ENCODE results near the gene SIN3B. TPM values are rescaled to one million over a fixed set of nuclear protein-coding genes. Genes with fewer than 3 reads are reported as not detected.
A peak's percentile ranks its signal among the peaks of the same experiment; 100 is the strongest.

Gene SIN3B
- total and polyA plus RNA-seq, 9 of the 15 experiments (the other 6 are each of a cell fraction or from before 2014, with no cell fraction given), result 0.51 to 34.2 (median 14.3) TPM

- peak overlapping the region in 1 of 2 experiments; percentile 88; a peak in 2 of 4 replicates for H3K9ac ChIP-seq (ENCODE audit: insufficient read depth in 1 of 2, low read depth in 2 of 2, low read length in 2 of 2)
- H3K36me3 ChIP-seq (ENCODE audit: control insufficient read depth, insufficient read depth, low read length), result peaks cover 26% of the 10 kb centered on the region; the same call in 2 of the 3 replicates
- peaks cover 44% of the 10 kb centered on the region for H3K79me2 ChIP-seq (ENCODE audit: control insufficient read depth, insufficient read depth, low read length)
- ATAC-seq, result no peak
- H3K4me3 ChIP-seq, result no peak overlapping the region
- ChIA-PET POLR2A (interaction anchor here (0.6 to 1.6 kb wide), 4 partner anchors 8 to 175 kb away, joined by 3 to 5 read pairs (median 4); no protein-coding TSS in a partner anchor), CTCF (ENCODE audit: low intra/inter-chr PET ratio) (no interaction called here)
- intact Hi-C loops (cut with micrococcal nuclease), result no loop called here
- DNase-seq (ENCODE audit: extremely low read depth in 1 of 4, low spot score in 3 of 4), result peak in 1 of 4 experiments; percentile 9
- no TSS peak for BruUV-seq (replicated peaks)
- H3K4me1 ChIP-seq (replicated peaks in 1 of 2; ENCODE audit: control insufficient read depth in 2 of 2, insufficient read depth in 2 of 2, low read length in 2 of 2), result peaks cover 35 to 87% of the 10 kb centered on the region in 2 experiments
- no peaks in the 10 kb centered on the region for H3K9me3 ChIP-seq (replicated peaks; ENCODE audit: control insufficient read depth, insufficient read depth, low read depth, low read length)
- 60% methylated on average over 13 of the region's 14 CpGs for WGBS (ENCODE audit: insufficient coverage, low coverage, missing lambda C conversion rate)
- no peaks in the 10 kb centered on the region for H3K27me3 ChIP-seq (ENCODE audit: control insufficient read depth in 2 of 2, insufficient read depth in 2 of 2, low read length in 2 of 2)
- no peak overlapping the region for H3K4me2 ChIP-seq (ENCODE audit: insufficient read depth, low read length)
- H3K9me1 ChIP-seq (ENCODE audit: control insufficient read depth, insufficient read depth, low read length), result no peaks in the 10 kb centered on the region
- no peak overlapping the region; the same call in 2 of the 3 replicates for H3K27ac ChIP-seq (ENCODE audit: extremely low read depth, low read depth, low read length)
- H4K20me1 ChIP-seq (replicated peaks; ENCODE audit: control insufficient read depth, insufficient read depth, low read length), result no peaks in the 10 kb centered on the region
- in situ Hi-C loops (cut with MboI), result no loop called here
- FAIRE-seq, result no peak
- H2AFZ ChIP-seq (ENCODE audit: low read depth, low read length), result no peak overlapping the region
- TF ChIP-seq GTF2B (IDR thresholded peaks at IDR 0.05; ENCODE audit: extremely low read depth, insufficient read length) (no peak), ZBTB17 (CRISPR knock-in tag; IDR thresholded peaks at IDR 0.05) (no peak), MEF2A (IDR thresholded peaks at IDR 0.05; ENCODE audit: control insufficient read depth, low read depth, low read length) (no peak), NUFIP1 (IDR thresholded peaks at IDR 0.05; ENCODE audit: partially characterized antibody) (no peak), CXXC5 (CRISPR knock-in tag; IDR thresholded peaks at IDR 0.05) (no peak), RBM15 (IDR thresholded peaks at IDR 0.05; ENCODE audit: insufficient read depth, low read length) (no peak), PHTF2 (CRISPR knock-in tag; IDR thresholded peaks at IDR 0.05) (no peak), RBFOX2 (IDR thresholded peaks at IDR 0.05; ENCODE audit: low read depth, low read length) (peak; percentile 53), CHCHD3 (CRISPR knock-in tag; IDR thresholded peaks at IDR 0.05) (no peak), POLR2G (IDR thresholded peaks at IDR 0.05; ENCODE audit: low read depth, low read length) (peak; percentile 85), SMARCC2 (IDR thresholded peaks at IDR 0.05; ENCODE audit: low read depth) (no peak), ZC3H8 (IDR thresholded peaks at IDR 0.05) (no peak), ZSCAN29 (IDR thresholded peaks at IDR 0.05) (no peak), PKNOX1 (IDR thresholded peaks at IDR 0.05) (no peak), RBM14 (IDR thresholded peaks at IDR 0.05; ENCODE audit: borderline replicate concordance, insufficient read depth, low read depth, low read length) (no peak), SNRNP70 (optimal IDR thresholded peaks at IDR 0.05; ENCODE audit: low read depth, low read length) (no peak), ZNF174 (CRISPR knock-in tag; IDR thresholded peaks at IDR 0.05) (no peak), MBD2 (IDR thresholded peaks at IDR 0.05; ENCODE audit: borderline replicate concordance, low read depth) (0 out of 2 replicates have a peak, but pooled peaks have one; percentile 15), SUPT5H (IDR thresholded peaks at IDR 0.05) (0 out of 2 replicates have a peak, but pooled peaks have one; percentile 11), ASH1L (IDR thresholded peaks at IDR 0.05; ENCODE audit: borderline replicate concordance, low read depth, partially characterized antibody) (no peak), ATF3 (IDR thresholded peaks at IDR 0.05) (no peak), ATF3 (CRISPR knock-in tag; conservative IDR thresholded peaks at IDR 0.05) (no peak), ZNF133 (CRISPR knock-in tag; IDR thresholded peaks at IDR 0.05) (no peak), THRAP3 (IDR thresholded peaks at IDR 0.05; ENCODE audit: borderline replicate concordance) (no peak), NR2C1 (IDR thresholded peaks at IDR 0.05) (no peak), NR2C1 (tag; IDR thresholded peaks at IDR 0.05) (no peak)
Measured at GRCh38 chr19:16893686-16893989, 64.4 kb downstream of the SIN3B start.
